Transverse colon (tissue), 4 donors: ENCODE data around the gene ZBTB7C.

ENCODE experiments used
- CTCF ChIP-seq, 5 experiments: fragments of 200-600 bp in 3 of 5; fragments of 450-650 bp in 2 of 5; sonication (generic) in 3 of 5; IDR thresholded peaks; 1 replicate in 2 of 5; 2 replicates in 3 of 5; pipeline ENCODE4 v1.5.1; 2016 to 2017; ENCODE audit warnings: antibody characterized with exemption in 5 of 5, inconsistent platforms in 3 of 5, mild to moderate bottlenecking in 2 of 5, moderate library complexity in 1 of 5
- EP300 ChIP-seq: sonication (generic); formaldehyde crosslinking; IDR thresholded peaks from one replicate; pipeline ENCODE4 v1.6.1; 2017; ENCODE audit warnings: antibody characterized with exemption, low read depth
- POLR2AphosphoS5 ChIP-seq, 3 donors: sonication (generic); formaldehyde crosslinking; IDR thresholded peaks; one replicate each; pipeline ENCODE4 v1.6.1; 2016; ENCODE audit warnings: antibody characterized with exemption in 3 of 3

- TF ChIP-seq CTCF (IDR thresholded peaks at IDR 0.05) (no peak), POLR2AphosphoS5 (IDR thresholded peaks at IDR 0.05) (no peak), EP300 (no peak)
Observed at GRCh38 chr18:48303883-48304282, 105.3 kb downstream of the ZBTB7C start.
